ENCODE data around the gene SLC38A9. TPM values are rescaled to one million over a fixed set of nuclear protein-coding genes. Genes with fewer than 3 reads are reported as not detected.

Gene SLC38A9
- total RNA-seq, 4 donors from 2014 or later, result 19.5 to 44.2 (median 30.4) TPM

DNA sequence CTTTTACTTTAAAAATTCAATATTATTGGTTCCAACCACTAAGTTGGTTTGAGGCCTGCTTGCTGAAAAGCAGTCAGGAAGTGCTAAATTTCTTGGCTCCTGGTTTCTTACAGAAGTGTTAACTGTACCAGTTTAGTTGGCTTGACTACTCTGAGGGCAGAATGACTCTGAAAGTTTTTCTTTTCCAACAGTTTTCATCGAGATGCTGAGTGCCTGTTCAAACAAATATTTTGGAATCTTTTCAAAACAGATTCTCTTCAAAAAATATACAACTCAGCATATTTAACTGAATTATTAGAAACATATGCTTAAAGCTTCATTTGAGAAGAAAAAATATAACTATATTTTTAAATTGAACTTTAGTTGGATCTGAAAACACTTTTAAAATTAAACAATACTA, 37.0 kb downstream of the SLC38A9 start:
- WGBS, 2 donors, result 6 to 17% methylated on average over 1 of the region's 1 CpG
- DNase-seq, result no peak
- no peaks in the 10 kb centered on the region for H3K27me3 ChIP-seq
- no peak for TF ChIP-seq POLR2A (IDR thresholded peaks at IDR 0.05)
- TF ChIP-seq, protein P1, sequence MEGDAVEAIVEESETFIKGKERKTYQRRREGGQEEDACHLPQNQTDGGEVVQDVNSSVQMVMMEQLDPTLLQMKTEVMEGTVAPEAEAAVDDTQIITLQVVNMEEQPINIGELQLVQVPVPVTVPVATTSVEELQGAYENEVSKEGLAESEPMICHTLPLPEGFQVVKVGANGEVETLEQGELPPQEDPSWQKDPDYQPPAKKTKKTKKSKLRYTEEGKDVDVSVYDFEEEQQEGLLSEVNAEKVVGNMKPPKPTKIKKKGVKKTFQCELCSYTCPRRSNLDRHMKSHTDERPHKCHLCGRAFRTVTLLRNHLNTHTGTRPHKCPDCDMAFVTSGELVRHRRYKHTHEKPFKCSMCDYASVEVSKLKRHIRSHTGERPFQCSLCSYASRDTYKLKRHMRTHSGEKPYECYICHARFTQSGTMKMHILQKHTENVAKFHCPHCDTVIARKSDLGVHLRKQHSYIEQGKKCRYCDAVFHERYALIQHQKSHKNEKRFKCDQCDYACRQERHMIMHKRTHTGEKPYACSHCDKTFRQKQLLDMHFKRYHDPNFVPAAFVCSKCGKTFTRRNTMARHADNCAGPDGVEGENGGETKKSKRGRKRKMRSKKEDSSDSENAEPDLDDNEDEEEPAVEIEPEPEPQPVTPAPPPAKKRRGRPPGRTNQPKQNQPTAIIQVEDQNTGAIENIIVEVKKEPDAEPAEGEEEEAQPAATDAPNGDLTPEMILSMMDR (IDR thresholded peaks at IDR 0.05), result no peak
- H3K27ac ChIP-seq, result peak overlapping the region in 2 of 3 donors; percentile 3 to 24
- intact Hi-C loops (cut with DNase I), result no loop called here
- H3K36me3 ChIP-seq, result no peaks in the 10 kb centered on the region
- peaks cover 0 to 8% of the 10 kb centered on the region in 2 donors for H3K4me1 ChIP-seq
- H3K4me3 ChIP-seq (replicated peaks in 1 of 3), result no peak overlapping the region
- no peaks in the 10 kb centered on the region for H3K9me3 ChIP-seq

DNA sequence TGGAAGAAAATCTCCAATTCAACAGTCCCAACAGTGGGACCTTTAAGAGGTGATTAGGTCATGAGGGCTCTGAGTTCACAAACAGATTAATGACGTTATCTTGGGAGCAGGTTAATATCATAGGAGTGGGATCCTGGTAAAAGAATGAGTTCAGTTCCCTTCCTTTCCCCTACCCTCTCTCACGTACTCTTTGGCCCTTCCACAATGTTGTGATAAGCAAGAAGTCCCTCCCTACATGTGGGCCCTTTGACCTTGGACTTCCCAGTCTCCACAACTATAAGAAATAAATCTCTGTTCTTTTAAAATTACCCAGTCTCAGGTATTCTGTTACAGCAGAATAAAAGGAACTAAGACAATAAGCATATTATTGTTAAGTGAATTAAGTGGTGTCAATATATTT, 37.8 kb downstream of the SLC38A9 start:
- Histone ChIP-seq H3K9me3 (no peaks in the 10 kb centered on the region), H3K4me3 (replicated peaks in 1 of 3) (no peak overlapping the region), H3K27me3 (no peaks in the 10 kb centered on the region), H3K4me1 (peaks cover 0 to 8% of the 10 kb centered on the region in 2 donors), H3K36me3 (no peaks in the 10 kb centered on the region), H3K27ac (peak overlapping the region in 1 of 3 donors; percentile 3)
- DNase-seq, result no peak
- intact Hi-C loops (cut with DNase I), result no loop called here
- TF ChIP-seq, protein P1 (IDR thresholded peaks at IDR 0.05), result no peak
- TF ChIP-seq POLR2A (IDR thresholded peaks at IDR 0.05), result no peak
- WGBS, 2 donors, result 71 to 83% methylated on average over 2 of the region's 2 CpGs

DNA sequence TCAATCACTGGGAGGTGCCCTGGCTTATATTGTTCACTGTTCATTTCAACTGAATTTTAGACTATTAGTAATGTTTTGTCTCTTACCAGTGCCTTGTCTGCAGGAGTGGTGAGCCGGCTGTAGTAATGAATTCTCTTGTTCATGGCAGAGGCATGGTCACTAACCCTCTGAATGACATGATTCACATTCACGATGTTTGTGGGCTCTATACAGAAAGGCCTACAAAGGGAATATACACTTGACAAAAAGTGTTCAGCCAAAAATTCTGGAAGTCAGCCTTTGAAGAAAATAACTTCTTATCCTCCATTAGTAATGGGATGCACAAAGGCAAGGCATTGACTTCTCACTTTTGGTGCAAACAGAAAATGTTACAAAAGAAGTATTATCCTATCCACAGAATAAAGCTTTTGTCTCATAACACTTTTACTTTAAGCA, 39.6 kb downstream of the SLC38A9 start:
- intact Hi-C loops (cut with DNase I), result no loop called here
- Histone ChIP-seq H3K27ac (no peak overlapping the region), H3K9me3 (no peaks in the 10 kb centered on the region), H3K27me3 (no peaks in the 10 kb centered on the region), H3K4me1 (peaks cover 0 to 8% of the 10 kb centered on the region in 2 donors), H3K4me3 (replicated peaks in 1 of 3) (no peak overlapping the region), H3K36me3 (no peaks in the 10 kb centered on the region)
- no peak for DNase-seq
- 79 to 88% methylated on average over 2 of the region's 2 CpGs for WGBS, 2 donors
- no peak for TF ChIP-seq POLR2A (IDR thresholded peaks at IDR 0.05)
- TF ChIP-seq, protein P1 (IDR thresholded peaks at IDR 0.05), result no peak

DNA sequence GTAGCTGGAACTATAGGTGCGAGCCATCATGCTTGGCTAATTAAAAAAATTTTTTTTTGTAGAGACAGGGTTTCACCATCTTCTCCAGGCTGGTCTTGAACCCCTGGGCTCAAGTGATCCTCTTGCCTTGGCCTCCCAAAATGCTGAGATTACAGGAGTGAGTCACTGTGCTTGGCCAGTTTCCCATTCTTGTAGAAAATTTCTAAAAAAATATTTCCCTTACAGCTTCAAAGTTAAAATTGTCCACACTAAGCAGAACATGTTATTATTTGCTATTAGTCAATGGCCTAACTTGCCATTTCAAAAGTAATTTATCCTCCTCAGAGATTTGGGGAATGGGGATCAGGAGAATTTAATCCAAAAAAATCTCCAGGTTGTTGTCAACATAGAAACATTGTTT, 40.1 kb downstream of the SLC38A9 start:
- Histone ChIP-seq H3K4me3 (replicated peaks in 1 of 3) (no peak overlapping the region), H3K4me1 (peaks cover 0 to 8% of the 10 kb centered on the region in 2 donors), H3K27ac (no peak overlapping the region), H3K36me3 (no peaks in the 10 kb centered on the region), H3K9me3 (no peaks in the 10 kb centered on the region), H3K27me3 (no peaks in the 10 kb centered on the region)
- TF ChIP-seq, protein P1 (IDR thresholded peaks at IDR 0.05), result no peak
- no peak for TF ChIP-seq POLR2A (IDR thresholded peaks at IDR 0.05)
- WGBS, 2 donors, result 95 to 100% methylated on average over 1 of the region's 1 CpG
- DNase-seq, result no peak
- intact Hi-C loops (cut with DNase I), result no loop called here

DNA sequence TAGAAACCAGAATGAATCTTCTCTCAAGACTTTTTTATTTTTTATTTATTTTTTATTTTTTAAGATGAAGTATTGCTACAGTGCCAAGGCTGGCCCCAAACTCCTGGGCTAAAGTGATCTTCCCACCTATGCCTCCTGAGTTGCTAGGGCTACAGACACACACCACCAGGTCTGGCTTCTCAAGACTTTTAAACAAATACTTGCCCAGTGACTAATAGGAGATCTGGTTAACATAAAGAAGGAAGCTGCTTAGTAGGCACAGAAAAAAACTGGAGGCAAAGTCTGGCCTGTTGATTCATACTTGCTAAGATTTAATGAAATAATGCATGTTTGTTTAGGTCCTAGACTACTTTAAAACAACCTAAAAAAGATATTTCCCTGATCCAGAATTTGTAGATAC, 43.8 kb downstream of the SLC38A9 start:
- TF ChIP-seq, protein P1 (IDR thresholded peaks at IDR 0.05), result no peak
- TF ChIP-seq POLR2A (IDR thresholded peaks at IDR 0.05), result no peak
- Histone ChIP-seq H3K27me3 (no peaks in the 10 kb centered on the region), H3K4me3 (replicated peaks in 1 of 3) (no peak overlapping the region), H3K9me3 (no peaks in the 10 kb centered on the region), H3K36me3 (no peaks in the 10 kb centered on the region), H3K4me1 (no peaks in the 10 kb centered on the region), H3K27ac (no peak overlapping the region)
- DNase-seq, result peak in 1 of 2 donors; percentile 7
- intact Hi-C loops (cut with DNase I), result loop anchor here (10.0 kb wide), 1 partner anchor 64 kb away; no protein-coding TSS in a partner anchor
